Measurements from ENCODE around the gene MVP.

DNA sequence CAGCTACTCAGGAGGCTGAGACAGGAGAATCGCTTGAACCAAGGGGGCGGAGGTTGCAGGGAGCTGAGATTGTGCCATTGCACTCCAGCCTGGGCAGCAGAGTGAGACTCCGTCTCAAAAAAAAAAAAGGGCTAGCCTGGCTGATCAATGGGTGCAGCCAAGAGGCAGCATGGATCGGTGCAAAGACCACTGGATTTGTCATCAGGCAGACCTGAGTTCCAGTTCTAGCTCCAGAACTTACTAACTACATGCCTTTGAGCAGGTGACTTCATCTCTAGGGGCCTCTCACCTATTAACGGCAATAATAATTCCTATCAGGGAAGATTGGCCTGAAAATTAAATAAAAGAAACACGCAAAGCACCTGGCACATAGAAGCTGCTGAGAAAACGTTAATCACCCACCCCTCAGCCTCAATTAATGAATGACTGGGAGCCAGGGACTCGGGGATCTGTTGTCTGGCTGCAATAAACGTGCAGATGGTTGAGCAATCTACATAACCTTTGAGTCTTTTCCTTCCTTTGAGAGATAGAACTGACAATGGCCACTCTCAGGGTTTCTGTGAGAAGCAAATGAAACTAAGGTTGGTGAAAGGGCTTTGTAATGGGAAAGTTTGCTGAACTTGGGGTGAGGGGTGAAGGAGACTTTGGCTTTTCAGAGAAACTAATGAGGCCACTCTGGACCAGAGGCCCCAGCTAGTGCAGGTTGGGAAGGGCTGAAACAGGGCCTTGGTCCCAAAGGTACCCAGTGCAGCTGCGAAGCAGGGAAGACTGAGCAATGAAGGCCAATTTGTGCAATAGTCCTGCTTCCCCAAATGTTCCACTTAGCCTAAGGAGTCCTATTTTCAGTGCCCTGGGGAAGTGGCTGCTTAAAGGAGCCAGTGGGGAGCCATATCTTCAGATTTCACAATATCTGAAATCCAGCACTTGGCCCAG lies 71.5 kb downstream of the MVP start:
- TF ChIP-seq, protein P1, sequence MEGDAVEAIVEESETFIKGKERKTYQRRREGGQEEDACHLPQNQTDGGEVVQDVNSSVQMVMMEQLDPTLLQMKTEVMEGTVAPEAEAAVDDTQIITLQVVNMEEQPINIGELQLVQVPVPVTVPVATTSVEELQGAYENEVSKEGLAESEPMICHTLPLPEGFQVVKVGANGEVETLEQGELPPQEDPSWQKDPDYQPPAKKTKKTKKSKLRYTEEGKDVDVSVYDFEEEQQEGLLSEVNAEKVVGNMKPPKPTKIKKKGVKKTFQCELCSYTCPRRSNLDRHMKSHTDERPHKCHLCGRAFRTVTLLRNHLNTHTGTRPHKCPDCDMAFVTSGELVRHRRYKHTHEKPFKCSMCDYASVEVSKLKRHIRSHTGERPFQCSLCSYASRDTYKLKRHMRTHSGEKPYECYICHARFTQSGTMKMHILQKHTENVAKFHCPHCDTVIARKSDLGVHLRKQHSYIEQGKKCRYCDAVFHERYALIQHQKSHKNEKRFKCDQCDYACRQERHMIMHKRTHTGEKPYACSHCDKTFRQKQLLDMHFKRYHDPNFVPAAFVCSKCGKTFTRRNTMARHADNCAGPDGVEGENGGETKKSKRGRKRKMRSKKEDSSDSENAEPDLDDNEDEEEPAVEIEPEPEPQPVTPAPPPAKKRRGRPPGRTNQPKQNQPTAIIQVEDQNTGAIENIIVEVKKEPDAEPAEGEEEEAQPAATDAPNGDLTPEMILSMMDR (IDR thresholded peaks at IDR 0.05; ENCODE audit: low read depth, low read length) = no peak
- TF ChIP-seq EZH2phosphoT487 (IDR thresholded peaks at IDR 0.05; ENCODE audit: low read depth) = no peak
